Vagina (tissue), 2 donors: ENCODE data around the gene STAU1.

ENCODE experiments used
- CTCF ChIP-seq, 3 experiments: fragments of 450-650 bp in 2 of 3; fragments of 200-600 bp in 1 of 3; sonication (generic) in 1 of 3; IDR thresholded peaks; one replicate each; pipeline ENCODE4 v1.5.1; 2017 to 2019; ENCODE audit warnings: antibody characterized with exemption in 3 of 3, mild to moderate bottlenecking in 2 of 3, moderate library complexity in 2 of 3
- POLR2AphosphoS5 ChIP-seq, 2 donors: sonication (generic); formaldehyde crosslinking; IDR thresholded peaks; one replicate each; pipeline ENCODE4 v1.9.0; 2017; ENCODE audit warnings: antibody characterized with exemption in 2 of 2, mild to moderate bottlenecking in 2 of 2, low read depth in 1 of 2; ENCODE audit not compliant: insufficient read depth in 1 of 2

GRCh38 chr20:49136817-49137571, 51.1 kb downstream of the STAU1 start:
- TF ChIP-seq CTCF (IDR thresholded peaks at IDR 0.05), result no peak
- no peak for TF ChIP-seq POLR2AphosphoS5 (IDR thresholded peaks at IDR 0.05; ENCODE audit: insufficient read depth in 1 of 2, low read depth in 1 of 2)
